HG02840 (cell line): ENCODE results near the gene PROKR1.

Experiments
- ATAC-seq: cut with Tn5 transposase; IDR thresholded peaks from one replicate; pipeline ENCODE4 v1.9.1; 2021; ENCODE audit warnings: mild to moderate bottlenecking, moderate library complexity, moderate number of reproducible peaks; ENCODE audit not compliant: unreplicated experiment, low FRiP score

Gene PROKR1

DNA sequence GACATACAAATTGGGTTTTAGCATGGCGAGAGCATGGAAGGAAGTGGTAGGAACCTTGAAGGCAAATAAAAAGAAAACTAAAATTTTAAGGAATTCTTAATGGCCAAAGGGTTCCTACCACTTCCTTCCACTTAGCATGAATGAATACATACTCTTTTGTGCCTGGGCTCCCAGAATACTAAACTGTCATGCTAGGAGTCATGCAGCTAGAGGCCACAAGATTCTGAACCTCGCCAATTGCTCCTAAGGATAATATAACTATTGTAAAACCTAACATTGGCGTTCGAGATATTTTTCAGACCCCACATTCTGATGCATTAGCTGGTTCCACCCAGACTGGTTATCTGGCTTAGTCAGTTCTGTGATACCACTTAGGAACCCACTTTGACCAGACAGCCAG, 52.6 kb downstream of the PROKR1 start:
- no peak for ATAC-seq

DNA sequence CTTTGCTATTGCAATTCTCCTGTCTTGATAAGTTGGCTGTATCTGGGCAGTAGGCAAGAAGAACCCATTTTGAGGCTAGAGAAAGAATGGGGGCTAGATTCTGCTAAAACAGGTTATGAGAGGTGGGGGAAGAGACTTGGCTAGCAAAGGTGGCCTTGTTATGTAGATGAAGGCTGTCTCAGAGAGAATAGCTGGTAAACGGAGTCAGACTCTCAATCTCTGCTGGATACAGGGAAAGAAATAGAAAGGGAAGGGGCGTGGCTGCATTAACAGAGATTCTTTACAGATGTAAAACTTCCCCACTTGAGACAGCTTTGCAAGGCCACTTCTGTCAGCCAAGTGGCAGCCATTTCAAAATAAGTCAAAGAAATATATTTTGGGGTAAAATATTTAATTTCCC, 53.2 kb downstream of the PROKR1 start:
- ATAC-seq = no peak

DNA sequence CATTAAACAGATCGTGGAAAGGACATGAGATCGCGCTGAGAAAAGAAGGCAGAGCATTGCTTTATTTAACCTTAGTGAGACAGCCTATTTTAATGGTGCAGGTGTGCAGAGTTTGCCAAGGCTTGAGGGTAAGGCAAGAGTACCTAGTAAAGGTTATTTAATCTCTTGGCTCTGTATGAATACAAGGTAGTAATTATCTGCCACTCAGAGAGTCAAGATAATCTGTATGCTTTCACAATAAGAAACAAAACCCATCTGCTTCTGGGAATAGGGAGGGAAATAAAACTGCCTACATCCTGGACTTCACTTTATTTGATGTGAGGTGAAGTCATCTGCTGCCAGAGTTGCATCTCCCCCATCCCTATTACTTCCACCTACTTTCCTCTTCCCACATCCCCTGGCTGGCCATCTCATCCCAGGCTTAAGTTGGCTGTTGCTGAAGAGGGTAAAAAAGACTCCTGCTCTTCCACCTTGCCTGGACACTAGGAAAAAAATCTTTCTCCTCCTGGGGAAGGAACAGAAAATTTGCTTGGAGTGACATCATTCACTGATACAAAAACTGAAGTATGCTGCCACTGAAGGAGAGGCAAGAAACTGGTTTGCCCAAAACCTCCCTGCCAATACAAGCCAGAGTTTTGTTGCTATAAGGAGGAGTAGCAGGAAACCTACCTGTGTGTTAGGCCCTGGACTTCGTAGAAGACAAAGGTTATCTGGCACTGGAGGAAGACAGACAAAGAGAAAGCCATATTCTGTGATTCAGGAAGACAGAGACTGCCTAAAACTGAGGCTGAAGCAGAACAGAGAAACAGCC, 55.4 kb downstream of the PROKR1 start:
- no peak for ATAC-seq

DNA sequence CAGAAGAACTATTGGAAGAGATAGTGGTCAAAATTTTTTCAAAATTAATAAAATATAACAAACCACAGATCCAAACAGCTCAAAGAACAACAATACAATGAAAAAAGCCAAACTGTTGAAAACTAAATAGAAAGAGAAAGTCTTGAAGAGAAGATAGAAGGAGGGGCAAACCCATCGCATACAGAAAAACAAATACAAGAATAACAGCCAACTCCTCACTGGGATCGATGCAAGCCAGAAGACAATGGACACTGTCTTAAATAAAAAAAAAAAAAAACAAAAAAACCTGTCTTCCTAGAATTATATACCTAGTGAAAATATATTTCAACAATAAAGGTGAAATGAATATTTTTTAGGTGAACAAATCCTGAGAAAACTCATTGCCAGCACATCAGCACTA, 57.2 kb downstream of the PROKR1 start:
- no peak for ATAC-seq

DNA sequence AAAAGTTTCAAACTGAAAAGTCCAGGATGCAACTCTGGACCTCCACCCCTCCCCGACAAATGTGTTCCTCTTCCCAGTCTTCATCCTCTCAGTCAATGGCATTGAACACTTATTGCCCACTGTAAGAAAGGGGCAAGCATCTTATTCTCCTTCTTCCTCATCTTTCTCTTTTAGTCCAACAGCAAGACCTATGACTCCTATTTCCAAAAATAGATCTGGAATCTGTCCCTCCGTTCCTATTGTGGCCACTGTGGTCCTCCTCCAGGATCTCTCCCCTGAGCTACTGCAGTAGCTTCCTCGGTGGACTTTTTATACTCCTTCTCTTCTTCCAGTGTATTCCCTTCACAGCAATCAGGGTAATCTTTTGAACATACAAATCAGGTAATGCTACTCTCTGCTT, 63.3 kb downstream of the PROKR1 start:
- ATAC-seq = no peak
